GM12874 (cell line): ENCODE measurements around the gene PLN.

ENCODE experiments used
- TF ChIP-seq, protein P1 (sequence below): IDR thresholded peaks from 2 replicates; pipeline ENCODE4 v1.5.1; 2011; ENCODE audit warnings: low read depth, mild to moderate bottlenecking, control low read depth, low read length, moderate library complexity; ENCODE audit not compliant: insufficient read depth

The PLN gene

DNA sequence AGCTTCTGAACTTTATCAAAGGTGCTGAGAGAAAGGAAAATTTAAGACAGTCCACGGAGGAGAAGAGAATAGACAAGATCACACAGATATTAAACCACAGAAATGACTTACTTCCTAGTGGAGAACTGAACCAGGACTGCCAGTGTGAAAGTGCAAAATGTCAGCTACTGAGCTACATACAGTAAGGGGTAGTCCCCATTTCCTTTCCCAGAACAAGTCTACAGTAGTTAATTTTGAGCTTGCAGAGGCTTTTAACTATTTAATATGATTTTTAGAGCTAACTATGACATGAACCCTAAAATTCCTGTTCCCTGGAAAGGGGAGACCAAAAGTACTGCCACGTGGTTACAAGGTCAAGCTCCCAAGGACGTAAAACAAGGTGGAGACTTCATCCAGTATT lies 58.2 kb downstream of the PLN start:
- TF ChIP-seq, protein P1, sequence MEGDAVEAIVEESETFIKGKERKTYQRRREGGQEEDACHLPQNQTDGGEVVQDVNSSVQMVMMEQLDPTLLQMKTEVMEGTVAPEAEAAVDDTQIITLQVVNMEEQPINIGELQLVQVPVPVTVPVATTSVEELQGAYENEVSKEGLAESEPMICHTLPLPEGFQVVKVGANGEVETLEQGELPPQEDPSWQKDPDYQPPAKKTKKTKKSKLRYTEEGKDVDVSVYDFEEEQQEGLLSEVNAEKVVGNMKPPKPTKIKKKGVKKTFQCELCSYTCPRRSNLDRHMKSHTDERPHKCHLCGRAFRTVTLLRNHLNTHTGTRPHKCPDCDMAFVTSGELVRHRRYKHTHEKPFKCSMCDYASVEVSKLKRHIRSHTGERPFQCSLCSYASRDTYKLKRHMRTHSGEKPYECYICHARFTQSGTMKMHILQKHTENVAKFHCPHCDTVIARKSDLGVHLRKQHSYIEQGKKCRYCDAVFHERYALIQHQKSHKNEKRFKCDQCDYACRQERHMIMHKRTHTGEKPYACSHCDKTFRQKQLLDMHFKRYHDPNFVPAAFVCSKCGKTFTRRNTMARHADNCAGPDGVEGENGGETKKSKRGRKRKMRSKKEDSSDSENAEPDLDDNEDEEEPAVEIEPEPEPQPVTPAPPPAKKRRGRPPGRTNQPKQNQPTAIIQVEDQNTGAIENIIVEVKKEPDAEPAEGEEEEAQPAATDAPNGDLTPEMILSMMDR: no peak

DNA sequence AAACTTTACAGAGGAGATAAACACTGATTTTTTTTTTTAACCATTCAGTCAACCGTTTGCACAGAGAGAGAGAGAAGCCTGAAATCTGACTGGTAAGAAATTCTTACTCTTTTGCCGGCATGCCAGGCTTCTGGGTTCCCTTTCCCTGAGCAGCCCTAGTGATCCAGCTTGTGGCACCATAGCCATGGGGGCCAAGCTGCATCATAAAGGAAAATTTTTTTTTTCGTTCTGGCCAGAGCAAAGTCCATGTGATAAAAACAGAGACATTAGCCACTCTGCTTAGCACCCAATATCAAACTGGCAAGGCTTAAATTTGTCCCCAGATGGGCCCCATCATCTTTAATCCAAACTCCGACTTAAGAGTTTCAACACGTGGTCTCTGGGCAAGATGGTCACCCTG lies 58.8 kb downstream of the PLN start:
- TF ChIP-seq, protein P1: no peak
